VCaP (cell line): ENCODE data around the gene NMNAT2.
"Not testable (repeated sequence)": the region's sequence is repeated elsewhere in the genome, so short reads cannot be mapped to it uniquely, and the experiment has no call there.

ENCODE experiments used
- H3K27ac ChIP-seq: fragments of 450-650 bp; 2 replicates; pipeline ENCODE4 v1.5.1; 2017
- CTCF ChIP-seq: fragments of 450-650 bp; conservative IDR thresholded peaks from 2 replicates; pipeline ENCODE4 v1.5.1; 2017; ENCODE audit warnings: mild to moderate bottlenecking, moderate library complexity

The NMNAT2 gene

GRCh38 chr1:183404476-183404875 lies 13.7 kb downstream of the NMNAT2 start:
- H3K27ac ChIP-seq = no peak overlapping the region
- TF ChIP-seq CTCF = no peak

GRCh38 chr1:183403498-183403897 lies 14.7 kb downstream of the NMNAT2 start:
- TF ChIP-seq CTCF = no peak
- H3K27ac ChIP-seq = no peak overlapping the region

GRCh38 chr1:183401565-183401964 lies 16.6 kb downstream of the NMNAT2 start:
- not testable (repeated sequence) for H3K27ac ChIP-seq

- no peak for TF ChIP-seq CTCF
These were observed 23.7 kb downstream of the NMNAT2 start for GRCh38 chr1:183394435-183394834.

GRCh38 chr1:183391863-183392262 lies 26.3 kb downstream of the NMNAT2 start:
- no peak for TF ChIP-seq CTCF
- no peak overlapping the region for H3K27ac ChIP-seq

More at GRCh38 chr1:183394435-183394834, 23.7 kb downstream of the NMNAT2 start:
- H3K27ac ChIP-seq = no peak overlapping the region

GRCh38 chr1:183390561-183390960 lies 27.6 kb downstream of the NMNAT2 start:
- no peak for TF ChIP-seq CTCF
- H3K27ac ChIP-seq = no peak overlapping the region

- no peak for TF ChIP-seq CTCF
- H3K27ac ChIP-seq = no peak overlapping the region
These were observed 29.4 kb downstream of the NMNAT2 start for GRCh38 chr1:183388735-183389134.

GRCh38 chr1:183385340-183386144 lies 32.6 kb downstream of the NMNAT2 start:
- no peak overlapping the region for H3K27ac ChIP-seq
- no peak for TF ChIP-seq CTCF
